Endothelial cell of umbilical vein (primary cell): ENCODE measurements around the gene ATG14. TPM values are rescaled to one million over a fixed set of nuclear protein-coding genes. Genes with fewer than 3 reads are reported as not detected.

Source experiments
- BruUV-seq: library from RNA; stranded (reverse); fragments of 400-500 nt; replicated peaks from 2 replicates; lab custom pipeline; 2021; lab: Mats Ljungman, UMichigan
- CTCF ChIA-PET: fragments of 300-600, 350-600 bp; sonication (Branson Sonifier 250); formaldehyde crosslinking; loops from one replicate; lab custom pipeline; 2021; ENCODE audit warnings: antibody characterized with exemption, inconsistent platforms; lab: Charles Lee
- POLR2A ChIA-PET: fragments of 300-600, 350-600 bp; sonication (Branson Sonifier 250); formaldehyde crosslinking; loops from one replicate; lab custom pipeline; 2021; ENCODE audit warnings: antibody characterized with exemption, inconsistent platforms; lab: Charles Lee
- DNase-seq: peaks from one replicate; pipeline ENCODE4 v3.0.0-alpha.2; 2011; ENCODE audit warnings: low read depth, low spot score
- FAIRE-seq: peaks from 2 replicates; lab custom pipeline; 2011; peaks lifted over from hg19 to GRCh38; lab: Jason Lieb, UNC
- H2AFZ ChIP-seq: 2 replicates; pipeline ENCODE4 v1.6.0; 2012; ENCODE audit warnings: low read depth, low read length, control low read depth, inconsistent platforms
- H3K27ac ChIP-seq: 2 replicates; pipeline ENCODE4 v1.5.1; 2011; ENCODE audit warnings: low read depth, mild to moderate bottlenecking, control low read depth, low read length, moderate library complexity; ENCODE audit not compliant: insufficient read depth
- H3K27me3 ChIP-seq, 2 experiments: 2 replicates each; pipeline versions ENCODE4 v1.6.0 to v1.6.1; 2011; ENCODE audit warnings: low read length in 2 of 2, mixed read lengths in 1 of 2; ENCODE audit not compliant: control insufficient read depth in 2 of 2, insufficient read depth in 2 of 2
- H3K36me3 ChIP-seq, 2 experiments: 2 replicates in 1 of 2; 3 replicates in 1 of 2; pipeline ENCODE4 v1.5.1; 2011; ENCODE audit warnings: low read length in 2 of 2, mild to moderate bottlenecking in 1 of 2, moderate library complexity in 1 of 2; ENCODE audit not compliant: control insufficient read depth in 2 of 2, insufficient read depth in 2 of 2; ENCODE audit errors: extremely low read depth in 1 of 2
- H3K4me1 ChIP-seq: 3 replicates; pipeline ENCODE4 v1.5.1; 2011; ENCODE audit warnings: mild to moderate bottlenecking, low read length; ENCODE audit not compliant: control insufficient read depth, insufficient read depth; ENCODE audit errors: extremely low read depth
- H3K4me2 ChIP-seq: 2 replicates; pipeline ENCODE4 v1.6.1; 2011; ENCODE audit warnings: low read length, control low read depth, mixed read lengths; ENCODE audit not compliant: insufficient read depth
- H3K4me3 ChIP-seq, 3 experiments: fragments of 200-600 bp in 1 of 3; sonication (generic), shearing (Covaris generic) in 1 of 3; replicated peaks in 1 of 3; 2 replicates each; pipeline ENCODE4 v1.5.1; 2011 to 2016; ENCODE audit warnings: control low read depth in 3 of 3, low read length in 3 of 3, mild to moderate bottlenecking in 2 of 3, inconsistent platforms in 1 of 3, low read depth in 1 of 3, moderate library complexity in 1 of 3; ENCODE audit not compliant: insufficient read depth in 1 of 3
- H3K79me2 ChIP-seq: 2 replicates; pipeline ENCODE4 v1.6.0; 2012; ENCODE audit warnings: low read length, inconsistent platforms; ENCODE audit not compliant: control insufficient read depth, insufficient read depth
- H3K9ac ChIP-seq: replicated peaks from 2 replicates; pipeline ENCODE3; 2011; ENCODE audit warnings: low read length, control low read depth; ENCODE audit not compliant: insufficient read depth; ENCODE audit errors: extremely low read depth
- H3K9me1 ChIP-seq: replicated peaks from 3 replicates; pipeline ENCODE4 v1.6.0; 2011; ENCODE audit warnings: mild to moderate bottlenecking, low read length; ENCODE audit not compliant: control insufficient read depth, insufficient read depth; ENCODE audit errors: extremely low read depth
- H3K9me3 ChIP-seq: replicated peaks from 2 replicates; pipeline ENCODE4 v1.5.1; 2012; ENCODE audit warnings: low read length, inconsistent platforms; ENCODE audit not compliant: control insufficient read depth, insufficient read depth
- H4K20me1 ChIP-seq: replicated peaks from 2 replicates; pipeline ENCODE3; 2011; ENCODE audit warnings: mild to moderate bottlenecking, low read length; ENCODE audit not compliant: control insufficient read depth, insufficient read depth; ENCODE audit errors: extremely low read depth
- EZH2 ChIP-seq: IDR thresholded peaks from 2 replicates; pipeline ENCODE4 v1.6.1; 2012; ENCODE audit warnings: borderline replicate concordance, low read depth, mild to moderate bottlenecking, moderate library complexity, low read length, inconsistent platforms; ENCODE audit not compliant: severe bottlenecking
- FOS ChIP-seq: IDR thresholded peaks from 2 replicates; pipeline ENCODE4 v1.6.1; 2011; ENCODE audit warnings: mild to moderate bottlenecking, low read length, moderate library complexity, borderline replicate concordance; ENCODE audit not compliant: insufficient read depth
- GATA2 ChIP-seq: IDR thresholded peaks from 2 replicates; pipeline ENCODE4 v1.7.0; 2011; ENCODE audit warnings: low read depth, mild to moderate bottlenecking, moderate library complexity, mixed read lengths, low read length; ENCODE audit not compliant: insufficient read length, insufficient read depth
- JUN ChIP-seq: IDR thresholded peaks from 2 replicates; pipeline ENCODE4 v1.6.1; 2011; ENCODE audit warnings: borderline replicate concordance, low read depth; ENCODE audit not compliant: insufficient read length, insufficient read depth
- MYC ChIP-seq: IDR thresholded peaks from one replicate; pipeline ENCODE4 v1.6.1; 2011; ENCODE audit warnings: mild to moderate bottlenecking, low read depth, low read length
- POLR2A ChIP-seq: IDR thresholded peaks from 2 replicates; pipeline ENCODE4 v1.6.1; 2012; ENCODE audit warnings: low read depth, mild to moderate bottlenecking, control low read depth, low read length
- POLR2AphosphoS5 ChIP-seq: IDR thresholded peaks from 2 replicates; pipeline ENCODE4 v1.6.1; 2012; ENCODE audit warnings: low read depth, mild to moderate bottlenecking, control low read depth, low read length, moderate library complexity; ENCODE audit not compliant: insufficient read depth
- dilution Hi-C: fragments of 300-500 bp; cut with MboI; formaldehyde crosslinking; loops from one replicate; pipeline ENCODE4 v1.15.0; 2019; ENCODE audit warnings: low sequenced_read_pairs; ENCODE audit not compliant: extremely low pct_ligation_motif_present
- intact Hi-C: fragments of 100-400 bp; cut with micrococcal nuclease; formaldehyde crosslinking; loops from one replicate; pipeline ENCODE4 v1.10.0; 2022
- polyA plus RNA-seq, 4 experiments: library from polyadenylated mRNA; depleted of rRNA in 3 of 4; stranded (reverse) in 3 of 4; unstranded in 1 of 4; fragments of >200 nt; gene quantifications; 2 replicates each; pipeline versions ENCODE4 v1.2.1 to v1.2.3, GENCODE V29; 2011 to 2012; ENCODE audit warnings: missing spikeins in 1 of 4
- total RNA-seq: library from RNA; stranded (reverse); gene quantifications from 2 replicates; pipeline ENCODE4 v1.2.3, GENCODE V29; 2021
- TF ChIP-seq, protein P1 (sequence below), 2 donors: IDR thresholded peaks; 1 replicate in 1 of 2; 2 replicates in 1 of 2; pipeline ENCODE4 v1.5.1; 2011; ENCODE audit warnings: low read length in 2 of 2, mild to moderate bottlenecking in 2 of 2, moderate library complexity in 2 of 2, control low read depth in 1 of 2, inconsistent platforms in 1 of 2, low read depth in 1 of 2; ENCODE audit not compliant: insufficient read depth in 1 of 2; ENCODE audit errors: extremely low read depth in 1 of 2
- TF ChIP-seq, protein P2 (sequence below): IDR thresholded peaks from 2 replicates; pipeline ENCODE4 v1.6.1; 2011; ENCODE audit not compliant: insufficient read depth, insufficient read length

ATG14 gene
- total and polyA plus RNA-seq, 2 donors (not counting 3 experiments of a cell fraction or from before 2014, with no cell fraction given) = 5.9 to 10.0 TPM

DNA sequence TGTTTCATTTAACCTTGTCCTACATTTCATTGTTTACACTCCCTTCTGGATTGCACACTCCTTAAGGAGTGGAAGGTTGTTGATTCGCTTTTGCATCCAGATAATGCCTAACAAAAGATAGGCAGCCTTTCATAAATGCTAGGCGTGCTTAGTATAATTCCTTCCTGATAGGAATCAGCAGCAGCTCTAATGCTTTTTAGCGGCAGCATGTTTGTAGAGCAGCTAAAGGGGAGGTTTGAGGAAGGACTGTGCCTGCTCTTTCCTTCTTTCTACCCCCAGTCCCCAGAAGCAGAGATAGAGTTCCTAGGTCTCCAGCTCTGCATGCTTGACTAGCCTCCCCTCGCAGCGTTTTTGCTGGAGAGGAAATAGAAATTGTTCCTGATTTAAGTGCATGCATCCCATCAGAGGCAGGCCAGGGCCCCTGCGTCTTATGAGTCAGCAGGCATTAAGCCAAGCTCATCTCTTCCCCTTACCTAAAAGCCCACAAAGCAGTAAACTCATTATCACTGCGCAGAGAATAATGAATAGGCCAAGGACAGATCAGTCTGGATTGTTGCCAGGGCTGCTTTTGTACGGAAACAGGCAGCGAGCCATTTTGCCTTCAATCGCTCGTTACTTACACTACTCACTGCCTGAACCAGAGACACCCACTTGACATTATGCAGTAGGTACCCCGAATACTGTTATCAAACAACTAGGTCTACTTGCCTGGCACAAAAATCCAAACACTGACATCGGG lies 42.8 kb upstream of the ATG14 start:
- peaks cover 52% of the 10 kb centered on the region for H3K4me1 ChIP-seq
- peak; percentile 87 for FAIRE-seq
- H3K79me2 ChIP-seq = no peaks in the 10 kb centered on the region
- peak overlapping the region; percentile 37 for H2AFZ ChIP-seq
- no peak overlapping the region for H3K27ac ChIP-seq
- CTCF ChIA-PET = interaction anchor here (0.6 to 1.8 kb wide), 4 partner anchors 8 to 206 kb away, joined by 3 to 22 read pairs (median 4); no protein-coding TSS in a partner anchor
- no peaks in the 10 kb centered on the region for H4K20me1 ChIP-seq
- peak overlapping the region; percentile 68 for H3K4me2 ChIP-seq
- H3K36me3 ChIP-seq = no peaks in the 10 kb centered on the region
- H3K4me3 ChIP-seq = no peak overlapping the region
- intact Hi-C loops = loop anchor here (1.0 kb wide), 1 partner anchor 103 kb away; no protein-coding TSS in a partner anchor
- dilution Hi-C loops = no loop called here
- H3K9me1 ChIP-seq = no peaks in the 10 kb centered on the region
- POLR2A ChIA-PET = no interaction called here
- TF ChIP-seq MYC (no peak), GATA2 (peak; percentile 67), JUN (peak; percentile 38), POLR2A (no peak), FOS (peak; percentile 91), EZH2 (no peak), POLR2AphosphoS5 (peak; percentile 32)
- TF ChIP-seq, protein P1, sequence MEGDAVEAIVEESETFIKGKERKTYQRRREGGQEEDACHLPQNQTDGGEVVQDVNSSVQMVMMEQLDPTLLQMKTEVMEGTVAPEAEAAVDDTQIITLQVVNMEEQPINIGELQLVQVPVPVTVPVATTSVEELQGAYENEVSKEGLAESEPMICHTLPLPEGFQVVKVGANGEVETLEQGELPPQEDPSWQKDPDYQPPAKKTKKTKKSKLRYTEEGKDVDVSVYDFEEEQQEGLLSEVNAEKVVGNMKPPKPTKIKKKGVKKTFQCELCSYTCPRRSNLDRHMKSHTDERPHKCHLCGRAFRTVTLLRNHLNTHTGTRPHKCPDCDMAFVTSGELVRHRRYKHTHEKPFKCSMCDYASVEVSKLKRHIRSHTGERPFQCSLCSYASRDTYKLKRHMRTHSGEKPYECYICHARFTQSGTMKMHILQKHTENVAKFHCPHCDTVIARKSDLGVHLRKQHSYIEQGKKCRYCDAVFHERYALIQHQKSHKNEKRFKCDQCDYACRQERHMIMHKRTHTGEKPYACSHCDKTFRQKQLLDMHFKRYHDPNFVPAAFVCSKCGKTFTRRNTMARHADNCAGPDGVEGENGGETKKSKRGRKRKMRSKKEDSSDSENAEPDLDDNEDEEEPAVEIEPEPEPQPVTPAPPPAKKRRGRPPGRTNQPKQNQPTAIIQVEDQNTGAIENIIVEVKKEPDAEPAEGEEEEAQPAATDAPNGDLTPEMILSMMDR (IDR thresholded peaks at IDR 0.05; ENCODE audit: extremely low read depth in 1 of 2, insufficient read depth in 1 of 2, low read depth in 1 of 2, low read length in 2 of 2) = no peak
- TF ChIP-seq, protein P2, sequence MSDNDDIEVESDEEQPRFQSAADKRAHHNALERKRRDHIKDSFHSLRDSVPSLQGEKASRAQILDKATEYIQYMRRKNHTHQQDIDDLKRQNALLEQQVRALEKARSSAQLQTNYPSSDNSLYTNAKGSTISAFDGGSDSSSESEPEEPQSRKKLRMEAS = no peak
- H3K27me3 ChIP-seq = no peaks in the 10 kb centered on the region
- BruUV-seq = no TSS peak
- DNase-seq = peak; percentile 81
- no peaks in the 10 kb centered on the region for H3K9me3 ChIP-seq
- H3K9ac ChIP-seq = no peak overlapping the region
